Epidermal melanocyte (primary cell): ENCODE measurements around the gene ASZ1.
"Not testable (repeated sequence)": the region's sequence is repeated elsewhere in the genome, so short reads cannot be mapped to it uniquely, and the experiment has no call there.

ENCODE experiments used
- DNase-seq: peaks from one replicate; pipeline ENCODE4 v3.0.0; 2011; ENCODE audit warnings: low spot score; ENCODE audit not compliant: insufficient read length

The ASZ1 gene, protein sequence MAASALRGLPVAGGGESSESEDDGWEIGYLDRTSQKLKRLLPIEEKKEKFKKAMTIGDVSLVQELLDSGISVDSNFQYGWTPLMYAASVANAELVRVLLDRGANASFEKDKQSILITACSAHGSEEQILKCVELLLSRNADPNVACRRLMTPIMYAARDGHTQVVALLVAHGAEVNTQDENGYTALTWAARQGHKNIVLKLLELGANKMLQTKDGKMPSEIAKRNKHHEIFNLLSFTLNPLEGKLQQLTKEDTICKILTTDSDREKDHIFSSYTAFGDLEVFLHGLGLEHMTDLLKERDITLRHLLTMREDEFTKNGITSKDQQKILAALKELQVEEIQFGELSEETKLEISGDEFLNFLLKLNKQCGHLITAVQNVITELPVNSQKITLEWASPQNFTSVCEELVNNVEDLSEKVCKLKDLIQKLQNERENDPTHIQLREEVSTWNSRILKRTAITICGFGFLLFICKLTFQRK

GRCh38 chr7:117427258-117427701, at the start of gene ASZ1:
Gene ASZ1, minus strand, starts transcription at chr7:117427493. Its CDS starts 33 bp downstream, at chr7:117427460.
- DNase-seq: no peak

DNA sequence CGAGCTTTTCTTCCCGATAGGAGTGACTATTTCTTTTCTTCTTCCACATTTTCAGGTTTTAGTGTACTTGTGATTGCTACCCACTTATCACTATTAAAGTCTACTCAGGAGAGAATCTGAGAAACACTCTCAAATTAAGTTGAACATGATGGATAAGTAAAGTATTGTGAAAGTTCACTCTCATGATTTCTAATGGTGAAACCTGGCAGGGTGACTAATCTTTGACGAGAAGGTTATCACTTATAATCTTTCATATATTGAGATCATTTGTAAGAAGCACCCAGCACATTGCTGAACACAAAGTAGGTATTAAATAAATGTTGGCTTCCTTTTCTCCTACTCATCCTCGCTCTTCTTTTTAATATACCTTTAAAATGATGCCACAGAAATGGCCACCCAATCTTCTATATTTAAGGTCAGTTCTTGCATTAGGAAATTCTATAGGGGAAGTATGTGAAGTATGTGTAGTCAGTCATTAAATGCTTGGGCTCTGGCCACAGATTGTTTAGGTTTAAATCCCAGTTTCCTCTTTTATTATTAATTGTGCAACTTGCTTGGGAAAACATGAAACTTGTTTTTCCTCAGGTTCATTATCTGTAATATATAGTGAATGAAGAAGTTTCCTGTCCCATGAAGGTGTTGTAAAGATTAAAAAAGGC, 49.4 kb upstream of the ASZ1 start:
- no peak for DNase-seq

- no peak for DNase-seq
Observed at GRCh38 chr7:117472335-117472734, 45.0 kb upstream of the ASZ1 start.

GRCh38 chr7:117470777-117471176, 43.5 kb upstream of the ASZ1 start:
- DNase-seq: no peak

DNA sequence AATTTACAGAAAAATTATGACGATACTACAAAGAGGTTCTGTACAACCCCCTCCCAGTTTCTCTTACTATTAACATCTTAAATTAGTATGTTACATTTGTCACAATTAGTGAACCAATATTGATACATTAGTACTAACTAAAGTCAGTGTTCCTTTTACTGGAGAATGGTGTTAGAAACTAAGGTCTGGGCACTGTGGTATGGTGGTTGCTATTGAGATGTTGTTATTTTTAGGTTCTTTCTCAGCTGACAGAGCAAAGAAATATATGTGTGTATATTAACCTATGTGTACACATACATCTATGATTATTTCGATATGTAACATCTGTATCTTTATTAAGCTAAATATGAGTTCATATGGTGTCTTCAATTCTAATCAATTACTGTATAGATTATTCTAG, 40.9 kb upstream of the ASZ1 start:
- no peak for DNase-seq

- DNase-seq: not testable (repeated sequence)
Observed at GRCh38 chr7:117460815-117461214, 33.5 kb upstream of the ASZ1 start.

GRCh38 chr7:117459735-117460134, 32.4 kb upstream of the ASZ1 start:
- DNase-seq: no peak

DNA sequence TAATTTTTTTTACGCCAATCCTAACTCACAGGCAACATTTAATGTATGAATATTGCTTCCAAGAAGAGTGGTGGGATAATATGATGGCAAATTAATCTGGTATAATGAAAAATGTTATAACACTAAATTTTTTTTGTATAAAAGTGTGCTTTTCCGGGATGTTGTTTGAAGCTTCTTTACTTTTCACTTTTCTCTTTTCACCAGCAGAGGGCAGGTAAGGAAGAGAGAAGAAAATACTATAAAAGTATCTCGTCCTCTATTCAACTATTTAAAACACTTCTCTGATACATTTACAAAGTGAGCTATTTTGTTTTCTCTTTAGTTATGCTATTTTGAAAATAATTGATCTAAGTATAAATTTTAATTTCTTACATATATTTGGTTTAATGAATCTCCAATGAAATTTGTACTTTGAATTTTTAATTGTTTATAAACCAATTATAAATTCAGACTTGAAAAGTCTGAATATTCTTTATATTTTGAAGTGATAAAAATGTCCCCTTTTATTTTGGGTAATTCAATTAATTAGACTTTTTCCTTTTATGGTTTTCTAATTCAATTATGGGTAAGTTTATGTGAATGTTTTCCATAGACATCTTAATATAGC, 31.8 kb upstream of the ASZ1 start:
- DNase-seq: no peak

DNA sequence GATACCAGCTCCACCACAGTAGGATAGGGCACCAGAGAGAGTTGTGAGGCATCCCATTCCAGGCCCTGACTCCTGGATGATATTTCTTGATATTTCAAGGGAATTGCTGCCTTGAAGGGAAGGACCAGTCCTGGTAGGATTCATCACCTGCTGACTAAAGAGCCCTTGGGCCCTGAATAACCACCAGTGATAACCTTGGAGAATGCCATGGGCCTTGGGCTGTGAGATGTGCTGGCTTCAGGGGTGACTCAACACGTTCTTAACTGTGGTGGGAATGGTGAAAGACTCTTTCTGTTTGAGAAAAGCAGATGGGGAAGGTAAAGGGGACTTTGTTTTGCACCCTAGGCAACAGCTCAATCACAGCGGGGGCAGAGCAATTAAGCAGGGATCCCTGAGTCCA, 21.4 kb upstream of the ASZ1 start:
- no peak for DNase-seq

DNA sequence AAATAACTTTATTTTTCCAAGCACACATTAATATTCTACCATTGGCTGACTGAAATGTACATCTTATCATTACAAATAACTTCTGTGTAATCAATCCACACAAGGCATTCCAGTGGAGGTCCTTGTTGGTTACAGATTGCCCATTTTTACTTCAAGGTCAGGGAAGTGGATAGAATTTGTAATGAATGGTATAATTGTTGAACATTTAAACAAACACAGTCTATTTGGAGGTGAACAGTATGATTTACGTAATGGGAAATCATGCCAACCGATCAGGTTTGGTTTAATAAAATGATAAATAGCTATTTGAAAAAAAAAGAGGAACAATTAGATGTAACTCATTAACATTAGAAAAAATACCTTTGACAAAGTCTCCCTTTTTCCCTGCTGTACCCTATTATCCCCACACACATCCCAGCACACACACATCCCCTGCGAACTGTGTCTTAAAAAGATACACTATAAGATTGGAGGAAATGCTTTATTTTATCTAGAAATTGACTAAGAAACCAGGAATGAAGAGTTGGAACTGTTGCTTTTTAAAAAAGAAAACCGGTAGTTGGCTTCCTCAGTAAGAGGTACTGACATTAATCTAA, 19.0 kb upstream of the ASZ1 start:
- DNase-seq: no peak

DNA sequence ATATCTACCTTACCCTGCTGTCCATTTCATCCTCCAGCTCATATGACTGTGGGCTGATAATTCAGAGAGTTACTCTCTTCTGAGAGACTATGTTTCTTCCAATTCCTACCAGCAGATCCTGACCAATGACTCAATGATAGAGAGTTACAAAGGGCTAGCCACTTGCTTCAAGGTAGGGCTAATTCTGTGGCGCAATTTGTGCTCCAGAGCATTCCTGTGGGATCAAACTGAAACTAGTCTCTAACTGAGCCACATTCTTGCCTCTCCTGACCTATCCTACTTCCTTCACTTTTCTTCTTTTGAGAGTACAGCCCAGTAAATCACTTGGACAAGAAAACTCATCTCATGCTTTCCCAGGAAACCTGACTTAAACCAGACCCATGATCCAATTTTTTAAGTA, 17.9 kb upstream of the ASZ1 start:
- DNase-seq: no peak

- DNase-seq: no peak
Observed at GRCh38 chr7:117444646-117445045, 17.4 kb upstream of the ASZ1 start.

DNA sequence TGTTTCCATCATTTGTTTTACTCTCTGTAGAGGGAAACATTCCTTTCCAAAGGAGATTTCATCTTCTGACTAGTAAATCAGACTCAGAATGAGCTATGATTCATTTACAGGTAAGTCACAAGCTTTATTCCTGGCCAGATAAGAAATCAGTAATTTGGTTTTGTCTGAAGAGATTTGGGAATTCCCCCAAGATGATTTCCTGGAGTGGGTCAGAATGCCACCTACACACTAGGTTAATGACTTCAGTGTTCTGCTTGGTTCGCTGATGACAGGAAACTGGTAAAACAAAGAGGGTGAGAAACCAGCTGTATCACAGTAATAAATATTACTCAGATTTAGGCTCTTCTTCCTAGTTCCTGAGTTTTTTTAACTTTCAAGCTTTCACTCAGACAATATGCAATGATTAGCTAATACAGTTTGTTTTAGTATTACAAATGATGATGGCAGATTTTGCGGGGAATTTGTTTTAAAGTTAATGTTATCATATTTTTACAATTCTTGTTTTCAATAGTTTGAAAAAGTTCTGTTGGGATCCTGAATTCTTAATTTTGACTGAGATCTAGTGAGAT, 8.3 kb upstream of the ASZ1 start:
- DNase-seq: no peak

DNA sequence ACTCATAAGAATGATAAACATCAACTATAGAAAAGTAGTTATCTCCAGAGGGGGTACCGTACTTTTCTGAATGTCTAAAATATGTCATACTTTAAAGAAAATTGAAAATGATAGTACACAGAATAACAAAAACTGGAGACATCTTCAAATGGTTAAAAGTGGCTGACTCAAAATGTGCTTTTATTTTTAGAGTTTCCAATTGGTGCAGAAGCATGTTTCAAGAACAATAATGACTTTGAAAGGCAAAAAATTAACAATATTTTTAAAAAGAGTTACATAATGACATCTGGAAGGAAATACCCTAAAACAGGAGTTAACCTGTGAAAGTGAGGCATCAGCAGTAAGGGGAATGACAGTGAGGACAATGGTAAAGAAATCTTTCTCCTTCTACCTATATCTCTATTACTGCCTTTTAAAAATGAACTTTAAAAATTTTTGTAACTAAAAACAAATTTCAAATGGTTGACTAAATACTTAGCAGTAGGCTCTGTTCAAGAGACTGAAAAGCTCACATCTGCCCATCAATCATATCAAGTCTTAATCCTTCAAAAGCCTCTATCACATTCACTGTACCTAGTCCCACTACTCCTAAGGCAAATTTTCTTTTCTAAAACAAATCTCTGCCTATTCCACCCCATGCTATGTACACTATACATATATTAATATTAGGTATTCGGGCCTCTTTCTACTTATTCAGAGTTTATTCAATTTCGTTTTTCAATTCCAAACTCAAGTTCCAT, 3.0 kb downstream of the ASZ1 start:
- DNase-seq: no peak

DNA sequence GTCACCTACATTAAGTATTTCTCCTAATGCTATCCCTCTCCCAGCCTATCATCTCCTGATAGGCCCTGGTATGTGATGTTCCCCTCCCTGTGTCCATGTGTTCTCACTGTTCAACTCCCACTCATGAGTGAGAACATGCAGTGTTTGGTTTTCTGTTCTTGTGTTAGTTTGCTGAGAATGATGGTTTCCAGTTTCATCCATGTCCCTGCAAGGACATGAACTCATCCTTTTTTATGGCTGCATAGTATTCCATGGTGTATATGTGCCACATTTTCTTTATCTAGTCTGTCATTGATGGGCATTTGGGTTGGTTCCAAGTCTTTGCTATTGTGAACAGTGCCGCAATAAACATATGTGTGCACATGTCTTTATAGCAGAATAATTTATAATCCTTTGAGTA, 12.7 kb downstream of the ASZ1 start:
- DNase-seq: not testable (repeated sequence)

DNA sequence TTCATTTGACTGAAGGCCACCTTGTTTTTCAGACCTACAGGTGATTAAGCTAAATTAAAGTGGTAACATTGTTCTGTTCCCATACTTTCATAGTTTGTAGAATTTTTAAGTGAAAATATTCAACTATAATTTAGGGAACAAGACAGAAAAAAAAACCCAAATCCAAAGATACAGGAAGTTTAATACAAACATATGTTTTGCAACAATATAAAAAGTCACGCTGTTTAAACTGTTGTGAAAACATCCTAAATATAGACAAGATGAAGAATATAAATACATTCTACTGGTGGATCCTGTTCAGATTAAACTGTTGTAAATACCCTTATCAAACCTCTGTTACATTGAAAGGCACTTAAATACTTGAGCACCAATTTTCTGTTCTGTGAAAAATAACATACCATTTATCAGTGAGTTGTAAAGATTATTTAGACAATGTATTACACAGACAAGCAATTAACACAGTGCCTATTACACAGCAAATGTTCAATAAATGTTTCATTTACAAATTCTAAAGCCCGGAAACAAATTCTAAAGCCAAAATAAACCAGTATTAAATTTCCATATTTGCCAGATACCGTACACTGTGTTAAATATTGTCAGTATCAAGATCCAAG, 14.2 kb downstream of the ASZ1 start:
- no peak for DNase-seq

- no peak for DNase-seq
Observed at GRCh38 chr7:117412390-117412789, 14.9 kb downstream of the ASZ1 start.

- DNase-seq: no peak
Observed at GRCh38 chr7:117411539-117411938, 15.8 kb downstream of the ASZ1 start.

DNA sequence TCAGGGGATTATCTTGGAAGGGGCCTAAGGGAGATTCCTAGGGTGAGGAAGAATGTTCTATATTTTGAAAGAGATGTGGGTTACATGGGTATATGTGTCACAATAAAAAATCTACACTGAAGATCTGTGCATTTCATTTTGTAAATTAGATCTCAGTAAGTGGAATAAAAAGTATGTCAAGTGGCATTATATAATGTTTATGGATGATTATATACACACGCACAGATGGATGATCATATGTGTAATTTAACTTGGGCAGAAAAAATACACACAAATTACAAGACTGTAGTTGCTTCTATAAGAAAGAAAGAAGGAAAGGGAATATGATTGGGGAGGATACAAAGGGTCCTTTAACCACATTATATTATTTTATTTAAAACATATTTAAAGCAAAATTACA, 18.5 kb downstream of the ASZ1 start:
- DNase-seq: no peak

- DNase-seq: no peak
Observed at GRCh38 chr7:117405519-117405918, 21.8 kb downstream of the ASZ1 start.
